ENCODE data around the gene NUDT5. TPM values are rescaled to one million over a fixed set of nuclear protein-coding genes. Genes with fewer than 3 reads are reported as not detected.
"Not testable (repeated sequence)": the region's sequence is repeated elsewhere in the genome, so short reads cannot be mapped to it uniquely, and the experiment has no call there.

The NUDT5 gene
- total and polyA plus RNA-seq, 7 donors = 20.0 to 52.9 (median 30.0) TPM

GRCh38 chr10:12181065-12181775 is 14.5 kb downstream of the NUDT5 start:
- Histone ChIP-seq H3K4me1 (no peaks in the 10 kb centered on the region), H3K9me3 (no peaks in the 10 kb centered on the region), H3K36me3 (peaks cover 3 to 91% (median 34%) of the 10 kb centered on the region in 4 donors), H3K27me3 (no peaks in the 10 kb centered on the region), H3K4me3 (no peak overlapping the region), H3K27ac (no peak overlapping the region)
- TF ChIP-seq EP300 (IDR thresholded peaks at IDR 0.05) (no peak), POLR2A (IDR thresholded peaks at IDR 0.05) (no peak), CTCF (IDR thresholded peaks at IDR 0.05) (no peak), POLR2AphosphoS5 (IDR thresholded peaks at IDR 0.05) (no peak)
- 78 to 87% methylated on average over 13 of the region's 13 CpGs for WGBS, 2 donors
- no peak for DNase-seq
- intact Hi-C loops (cut with DNase I) = no loop called here

- 41 to 74% methylated on average over 9 of the region's 9 CpGs for WGBS, 2 donors
- peaks cover 3 to 91% (median 37%) of the 10 kb centered on the region in 4 donors for H3K36me3 ChIP-seq
Observed at GRCh38 chr10:12180221-12180974, 15.3 kb downstream of the NUDT5 start.

GRCh38 chr10:12179606-12180170 is 16.0 kb downstream of the NUDT5 start:
- Histone ChIP-seq H3K4me3 (no peak overlapping the region), H3K27me3 (no peaks in the 10 kb centered on the region), H3K9me3 (no peaks in the 10 kb centered on the region), H3K27ac (no peak overlapping the region), H3K36me3 (peaks cover 6 to 91% (median 34%) of the 10 kb centered on the region in 4 donors), H3K4me1 (no peaks in the 10 kb centered on the region)
- DNase-seq = no peak
- intact Hi-C loops (cut with DNase I) = no loop called here
- WGBS, 2 donors = 86 to 88% methylated on average over 4 of the region's 4 CpGs
- TF ChIP-seq EP300 (IDR thresholded peaks at IDR 0.05) (no peak), POLR2AphosphoS5 (IDR thresholded peaks at IDR 0.05) (no peak), CTCF (IDR thresholded peaks at IDR 0.05) (no peak), POLR2A (IDR thresholded peaks at IDR 0.05) (no peak)

More at GRCh38 chr10:12180221-12180974, 15.3 kb downstream of the NUDT5 start:
- no peak for TF ChIP-seq POLR2A (IDR thresholded peaks at IDR 0.05)
- no peak for TF ChIP-seq POLR2AphosphoS5 (IDR thresholded peaks at IDR 0.05)
- TF ChIP-seq CTCF (IDR thresholded peaks at IDR 0.05) = no peak
- no peak for TF ChIP-seq EP300 (IDR thresholded peaks at IDR 0.05)
- Histone ChIP-seq H3K9me3 (no peaks in the 10 kb centered on the region), H3K27me3 (no peaks in the 10 kb centered on the region), H3K27ac (no peak overlapping the region), H3K4me1 (no peaks in the 10 kb centered on the region), H3K4me3 (no peak overlapping the region)
- intact Hi-C loops (cut with DNase I) = no loop called here
- no peak for DNase-seq

GRCh38 chr10:12177642-12178041 is 18.0 kb downstream of the NUDT5 start:
- Histone ChIP-seq H3K4me3 (no peak overlapping the region), H3K4me1 (no peaks in the 10 kb centered on the region), H3K27me3 (no peaks in the 10 kb centered on the region), H3K36me3 (peaks cover 24 to 92% (median 46%) of the 10 kb centered on the region in 4 donors), H3K9me3 (no peaks in the 10 kb centered on the region), H3K27ac (no peak overlapping the region)
- WGBS, 2 donors = 93 to 94% methylated on average over 9 of the region's 9 CpGs
- TF ChIP-seq CTCF (IDR thresholded peaks at IDR 0.05) (no peak), POLR2AphosphoS5 (IDR thresholded peaks at IDR 0.05) (no peak), EP300 (IDR thresholded peaks at IDR 0.05) (no peak), POLR2A (IDR thresholded peaks at IDR 0.05) (no peak)
- no peak for DNase-seq
- intact Hi-C loops (cut with DNase I) = no loop called here

GRCh38 chr10:12171512-12171911 is 24.2 kb downstream of the NUDT5 start:
- H3K9me3 ChIP-seq; intact Hi-C loops (cut with DNase I); H3K4me3 ChIP-seq; H3K27ac ChIP-seq; H3K4me1 ChIP-seq; H3K27me3 ChIP-seq; DNase-seq: not testable (repeated sequence)
- 89 to 91% methylated on average over 6 of the region's 6 CpGs for WGBS, 2 donors
- H3K36me3 ChIP-seq = peaks cover 22 to 97% (median 58%) of the 10 kb centered on the region in 4 donors
